ENCODE results near the gene SRF. TPM values are rescaled to one million over a fixed set of nuclear protein-coding genes. Genes with fewer than 3 reads are reported as not detected.

The SRF gene
- total and polyA plus RNA-seq, 2 of the 4 experiments (the other 2 are of a cell fraction): 20.6 to 56.3 TPM

DNA sequence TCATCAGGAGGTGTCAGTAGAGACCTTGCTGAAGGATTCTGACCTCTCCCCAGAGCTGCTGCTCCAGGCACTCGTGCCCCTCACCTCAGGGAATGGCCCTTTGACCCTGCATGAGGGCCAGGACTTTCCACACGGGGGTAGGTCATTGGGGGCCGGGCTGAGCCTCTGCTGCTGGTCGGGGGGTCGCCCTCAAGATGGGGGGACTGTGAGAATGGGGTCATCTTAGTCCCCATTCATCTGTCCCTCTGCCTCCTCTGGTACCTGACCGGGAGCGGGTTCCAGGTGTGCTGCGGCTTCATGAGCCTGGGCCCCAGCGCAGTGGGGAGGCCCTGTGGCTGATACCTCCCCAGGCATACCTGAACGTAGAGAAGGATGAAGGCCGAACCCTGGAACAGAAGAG, 42.4 kb downstream of the SRF start:
- Histone ChIP-seq H2AFZ (replicated peaks; ENCODE audit: low read length, poor library complexity) (no peak overlapping the region), H3K9me1 (ENCODE audit: insufficient read depth, low read length) (no peaks in the 10 kb centered on the region; the same call in 1 of the 2 replicates), H3K4ac (ENCODE audit: low read depth, low read length) (no peak overlapping the region), H2BK120ac (ENCODE audit: low read depth, low read length) (no peak overlapping the region), H3K56ac (ENCODE audit: extremely low read depth, insufficient read depth, low read length) (no peak overlapping the region), H3K4me2 (ENCODE audit: low read depth, low read length) (no peak overlapping the region), H3K9me3 (ENCODE audit: control insufficient read depth, insufficient read depth, low read length) (no peaks in the 10 kb centered on the region), H2AK9ac (replicated peaks; ENCODE audit: low read depth, low read length, poor library complexity) (no peak overlapping the region), H3K36me3 (ENCODE audit: control insufficient read depth, insufficient read depth, low read length) (peaks cover 28% of the 10 kb centered on the region), H2AK5ac (ENCODE audit: low read depth, low read length) (no peak overlapping the region), H4K8ac (ENCODE audit: low read depth in 2 of 2, low read length in 2 of 2) (no peak overlapping the region), H4K20me1 (ENCODE audit: insufficient read depth, low read length) (no peaks in the 10 kb centered on the region), H4K91ac (ENCODE audit: insufficient read depth, low read depth, low read length) (no peak overlapping the region), H3K4me1 (ENCODE audit: control insufficient read depth, insufficient read depth, low read length) (no peaks in the 10 kb centered on the region), H2BK20ac (ENCODE audit: low read depth, low read length) (no peak overlapping the region), H3K18ac (ENCODE audit: low read depth, low read length) (no peak overlapping the region), H2BK5ac (ENCODE audit: low read depth, low read length, poor library complexity, severe bottlenecking) (no peak overlapping the region), H4K5ac (ENCODE audit: low read depth, low read length) (no peak overlapping the region), H3K9ac (ENCODE audit: low read depth, low read length) (no peak overlapping the region), H3K14ac (replicated peaks; ENCODE audit: low read depth, low read length) (no peak overlapping the region), H3K79me1 (ENCODE audit: low read depth in 1 of 2, low read length in 2 of 2) (no peaks in the 10 kb centered on the region), H3K23ac (ENCODE audit: low read depth, low read length) (no peak overlapping the region), H2BK15ac (ENCODE audit: low read depth, low read length) (no peak overlapping the region), H3K27me3 (ENCODE audit: control insufficient read depth, insufficient read depth, low read length) (no peaks in the 10 kb centered on the region), H3K27ac (ENCODE audit: insufficient read depth, low read length) (no peak overlapping the region), H3K4me3 (ENCODE audit: insufficient read depth, low read depth, low read length) (no peak overlapping the region)
- ChIA-PET CTCF (no interaction called here), POLR2A (ENCODE audit: unreplicated experiment) (no interaction called here)
- in situ Hi-C loops (cut with MboI; ENCODE audit: low sequenced_read_pairs) (no loop called here), dilution Hi-C loops (cut with HindIII; ENCODE audit: low sequenced_read_pairs, unreplicated experiment) (no loop called here), intact Hi-C loops (cut with micrococcal nuclease) (no loop called here)
- TF ChIP-seq POLR2A (IDR thresholded peaks at IDR 0.05; ENCODE audit: low read depth, low read length) (no peak), SMC3 (IDR thresholded peaks at IDR 0.05; ENCODE audit: low read depth, low read length) (no peak), MAZ (IDR thresholded peaks at IDR 0.05; ENCODE audit: borderline replicate concordance, low read depth, low read length) (no peak), BHLHE40 (IDR thresholded peaks at IDR 0.05; ENCODE audit: low read depth, low read length) (no peak), MXI1 (IDR thresholded peaks at IDR 0.05; ENCODE audit: borderline replicate concordance, low read depth, low read length) (no peak), RFX5 (IDR thresholded peaks at IDR 0.05; ENCODE audit: low read depth, low read length) (no peak), CEBPB (IDR thresholded peaks at IDR 0.05; ENCODE audit: low read depth, low read length) (no peak)
- TF ChIP-seq, protein P1, sequence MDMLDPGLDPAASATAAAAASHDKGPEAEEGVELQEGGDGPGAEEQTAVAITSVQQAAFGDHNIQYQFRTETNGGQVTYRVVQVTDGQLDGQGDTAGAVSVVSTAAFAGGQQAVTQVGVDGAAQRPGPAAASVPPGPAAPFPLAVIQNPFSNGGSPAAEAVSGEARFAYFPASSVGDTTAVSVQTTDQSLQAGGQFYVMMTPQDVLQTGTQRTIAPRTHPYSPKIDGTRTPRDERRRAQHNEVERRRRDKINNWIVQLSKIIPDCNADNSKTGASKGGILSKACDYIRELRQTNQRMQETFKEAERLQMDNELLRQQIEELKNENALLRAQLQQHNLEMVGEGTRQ (IDR thresholded peaks at IDR 0.05; ENCODE audit: low read depth, low read length): no peak
- BruUV-seq (replicated peaks): no TSS peak
- WGBS, 2 experiments (ENCODE audit: extremely low coverage in 2 of 2, insufficient read length in 1 of 2): 100% methylated on average over 3 of the region's 11 CpGs; no CpG with 5 or more reads in 1 of the 2 experiments
- DNase-seq (no peak), ATAC-seq (ENCODE audit: low read depth) (no peak)

Data from IMR-90 (cell line).